OCI-LY3 (cell line): Measurements from ENCODE around the gene RAB26.
"Not testable (repeated sequence)": the region's sequence is repeated elsewhere in the genome, so short reads cannot be mapped to it uniquely, and the experiment has no call there.

ENCODE experiments used
- CTCF ChIP-seq: fragments of 200-600, 300-600 bp; sonication (generic); IDR thresholded peaks from 2 replicates; pipeline ENCODE4 v1.5.1; 2014; ENCODE audit warnings: antibody characterized with exemption, low read length, low read depth
- EZH2phosphoT487 ChIP-seq: fragments of 200-600 bp; shearing (Covaris generic); IDR thresholded peaks from 2 replicates; pipeline ENCODE4 v1.6.1; 2018; ENCODE audit warnings: antibody characterized with exemption, mixed run types, low read depth

DNA sequence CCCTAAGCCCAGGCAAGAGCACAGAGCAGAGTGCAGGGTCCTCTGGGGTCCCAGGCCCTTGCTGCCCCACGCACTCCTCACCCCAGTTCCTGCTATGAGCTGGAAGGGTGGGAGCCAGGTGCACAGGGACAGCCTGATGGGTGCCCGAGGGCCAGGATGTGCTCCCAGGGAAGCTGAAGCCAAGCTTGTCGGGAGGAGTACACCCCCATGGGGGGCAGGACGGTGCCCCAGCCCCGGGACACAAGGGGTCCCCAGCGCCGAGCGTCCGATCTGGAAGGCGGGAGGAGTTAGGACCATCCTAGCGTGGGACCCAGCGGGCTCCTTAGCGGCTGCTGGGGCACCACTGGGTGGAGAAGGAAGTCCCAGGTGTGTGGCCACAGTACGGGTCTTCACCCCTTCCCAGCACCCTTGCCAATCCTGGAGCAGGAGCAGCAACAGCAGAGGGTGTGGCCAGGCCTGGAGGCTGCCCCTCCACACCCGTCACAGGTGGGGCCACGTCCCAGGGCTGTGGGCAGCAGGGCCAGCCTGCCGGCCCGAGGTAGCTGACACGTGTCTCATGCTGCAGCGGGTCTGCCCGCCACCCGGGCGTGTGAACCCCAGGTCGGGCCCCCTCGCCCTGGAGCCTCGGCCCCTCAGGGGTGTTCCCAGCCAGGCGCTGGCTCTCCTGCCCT lies 24.6 kb upstream of the RAB26 start:
- TF ChIP-seq CTCF, EZH2phosphoT487: not testable (repeated sequence)
